Epithelial cell of proximal tubule (primary cell): ENCODE results near the gene UBTF. TPM values are rescaled to one million over a fixed set of nuclear protein-coding genes. Genes with fewer than 3 reads are reported as not detected.

ENCODE experiments used
- DNase-seq: peaks from one replicate; pipeline ENCODE4 v3.0.0-alpha.2; 2011; ENCODE audit warnings: low read depth
- H3K4me3 ChIP-seq: 2 replicates; pipeline ENCODE4 v1.5.1; 2011; ENCODE audit warnings: low read depth, mild to moderate bottlenecking, low read length
- total RNA-seq: library from RNA; depleted of rRNA; stranded (reverse); fragments of >200 nt; gene quantifications from 2 replicates; pipeline ENCODE4 v1.2.3, GENCODE V29; 2015
- TF ChIP-seq, protein P1 (sequence below): conservative IDR thresholded peaks from 2 replicates; pipeline ENCODE4 v1.5.1; 2012; ENCODE audit warnings: low read depth, mild to moderate bottlenecking, low read length

UBTF gene
- total RNA-seq, 1 donor from 2014 or later = 37.5 TPM

DNA sequence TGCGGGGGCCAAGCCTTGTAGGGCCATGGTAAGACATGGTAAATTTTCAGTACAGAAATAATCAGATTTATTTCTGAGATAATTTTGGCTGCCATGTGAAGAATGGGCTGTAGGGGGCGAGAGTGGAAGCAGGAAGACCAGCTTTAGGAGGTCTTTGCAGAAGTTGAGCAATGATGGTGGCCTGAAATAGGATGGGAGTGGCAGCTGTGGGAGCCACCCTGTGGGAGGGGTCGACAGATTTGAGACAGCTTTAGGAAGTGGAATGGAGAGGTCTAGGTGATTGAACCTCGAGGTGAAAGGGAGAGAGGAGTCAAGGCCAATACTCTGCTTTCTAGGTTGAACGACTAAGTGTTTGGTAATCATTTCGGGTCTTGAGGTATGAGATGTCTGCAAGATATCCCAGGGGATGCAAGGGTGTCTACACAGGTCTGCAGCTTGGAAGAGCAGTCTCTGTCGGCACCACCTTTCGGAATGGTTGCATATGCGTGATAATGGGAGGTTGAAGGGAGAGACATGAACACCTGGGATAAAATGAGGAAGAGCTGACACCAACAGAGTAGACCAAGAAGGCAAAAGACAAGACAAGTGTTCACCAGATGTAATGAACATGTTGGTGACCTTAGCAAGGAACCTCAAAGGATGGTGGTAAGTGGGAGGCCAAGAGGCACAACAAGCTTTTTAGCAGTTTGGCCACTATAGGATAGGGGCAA, 15.6 kb downstream of the UBTF start:
- TF ChIP-seq, protein P1, sequence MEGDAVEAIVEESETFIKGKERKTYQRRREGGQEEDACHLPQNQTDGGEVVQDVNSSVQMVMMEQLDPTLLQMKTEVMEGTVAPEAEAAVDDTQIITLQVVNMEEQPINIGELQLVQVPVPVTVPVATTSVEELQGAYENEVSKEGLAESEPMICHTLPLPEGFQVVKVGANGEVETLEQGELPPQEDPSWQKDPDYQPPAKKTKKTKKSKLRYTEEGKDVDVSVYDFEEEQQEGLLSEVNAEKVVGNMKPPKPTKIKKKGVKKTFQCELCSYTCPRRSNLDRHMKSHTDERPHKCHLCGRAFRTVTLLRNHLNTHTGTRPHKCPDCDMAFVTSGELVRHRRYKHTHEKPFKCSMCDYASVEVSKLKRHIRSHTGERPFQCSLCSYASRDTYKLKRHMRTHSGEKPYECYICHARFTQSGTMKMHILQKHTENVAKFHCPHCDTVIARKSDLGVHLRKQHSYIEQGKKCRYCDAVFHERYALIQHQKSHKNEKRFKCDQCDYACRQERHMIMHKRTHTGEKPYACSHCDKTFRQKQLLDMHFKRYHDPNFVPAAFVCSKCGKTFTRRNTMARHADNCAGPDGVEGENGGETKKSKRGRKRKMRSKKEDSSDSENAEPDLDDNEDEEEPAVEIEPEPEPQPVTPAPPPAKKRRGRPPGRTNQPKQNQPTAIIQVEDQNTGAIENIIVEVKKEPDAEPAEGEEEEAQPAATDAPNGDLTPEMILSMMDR = peak; percentile 79
- no peak overlapping the region for H3K4me3 ChIP-seq
- no peak for DNase-seq

DNA sequence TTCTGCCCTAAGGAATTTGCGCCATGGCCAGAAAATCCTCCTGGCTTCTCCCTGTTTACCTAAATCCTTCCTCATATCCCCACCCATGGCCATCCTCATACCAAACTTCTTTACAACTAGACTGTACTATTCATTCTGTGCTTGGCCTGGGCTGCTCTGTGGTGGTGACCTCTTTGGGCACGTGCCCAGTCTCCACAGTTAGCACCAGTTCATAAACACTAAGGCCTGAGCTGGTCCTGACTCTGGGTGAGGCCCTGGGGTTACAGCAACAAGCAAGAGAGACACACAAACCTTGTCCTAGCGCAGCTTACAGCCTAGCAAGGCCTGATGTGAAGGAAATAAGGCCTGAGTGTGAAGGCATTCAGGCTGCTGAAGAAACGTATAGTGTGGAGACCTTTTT, 16.7 kb downstream of the UBTF start:
- TF ChIP-seq, protein P1 = no peak
- no peak overlapping the region for H3K4me3 ChIP-seq
- DNase-seq = no peak

DNA sequence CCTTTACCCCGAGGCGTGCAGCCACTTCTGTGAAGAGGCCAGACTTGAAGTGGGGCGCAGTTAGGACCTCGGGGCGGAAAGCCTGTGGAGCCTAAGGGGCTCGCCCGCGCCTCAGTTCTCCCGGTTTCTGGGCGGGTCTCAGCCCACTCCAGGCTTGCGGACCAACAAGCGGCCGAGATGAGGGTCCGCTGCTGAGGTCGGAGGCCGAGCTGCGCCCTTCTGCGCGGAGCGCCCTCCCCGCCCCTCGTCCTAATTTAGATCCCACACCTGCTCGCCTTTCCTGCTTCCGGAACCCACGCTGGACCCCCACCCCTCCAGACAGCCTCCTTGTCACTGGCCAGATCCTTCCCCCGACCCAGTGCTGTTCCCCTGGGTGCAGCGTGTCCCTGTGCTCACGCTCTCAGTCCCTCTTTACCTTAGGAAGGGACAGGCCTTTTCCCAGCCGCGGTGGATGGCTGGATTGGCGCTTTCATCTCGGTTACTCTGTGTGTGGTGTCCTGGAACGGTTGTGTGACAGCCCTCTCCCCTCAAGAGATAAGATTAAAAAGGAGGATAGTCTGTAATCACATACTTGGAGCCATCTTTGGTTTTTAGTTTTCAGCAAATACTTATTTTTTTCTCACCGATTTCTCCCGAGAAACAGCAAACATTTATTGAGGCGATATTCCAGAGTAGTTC, 18.9 kb downstream of the UBTF start:
- H3K4me3 ChIP-seq = peak overlapping the region; percentile 74
- no peak for DNase-seq
- TF ChIP-seq, protein P1 = no peak

DNA sequence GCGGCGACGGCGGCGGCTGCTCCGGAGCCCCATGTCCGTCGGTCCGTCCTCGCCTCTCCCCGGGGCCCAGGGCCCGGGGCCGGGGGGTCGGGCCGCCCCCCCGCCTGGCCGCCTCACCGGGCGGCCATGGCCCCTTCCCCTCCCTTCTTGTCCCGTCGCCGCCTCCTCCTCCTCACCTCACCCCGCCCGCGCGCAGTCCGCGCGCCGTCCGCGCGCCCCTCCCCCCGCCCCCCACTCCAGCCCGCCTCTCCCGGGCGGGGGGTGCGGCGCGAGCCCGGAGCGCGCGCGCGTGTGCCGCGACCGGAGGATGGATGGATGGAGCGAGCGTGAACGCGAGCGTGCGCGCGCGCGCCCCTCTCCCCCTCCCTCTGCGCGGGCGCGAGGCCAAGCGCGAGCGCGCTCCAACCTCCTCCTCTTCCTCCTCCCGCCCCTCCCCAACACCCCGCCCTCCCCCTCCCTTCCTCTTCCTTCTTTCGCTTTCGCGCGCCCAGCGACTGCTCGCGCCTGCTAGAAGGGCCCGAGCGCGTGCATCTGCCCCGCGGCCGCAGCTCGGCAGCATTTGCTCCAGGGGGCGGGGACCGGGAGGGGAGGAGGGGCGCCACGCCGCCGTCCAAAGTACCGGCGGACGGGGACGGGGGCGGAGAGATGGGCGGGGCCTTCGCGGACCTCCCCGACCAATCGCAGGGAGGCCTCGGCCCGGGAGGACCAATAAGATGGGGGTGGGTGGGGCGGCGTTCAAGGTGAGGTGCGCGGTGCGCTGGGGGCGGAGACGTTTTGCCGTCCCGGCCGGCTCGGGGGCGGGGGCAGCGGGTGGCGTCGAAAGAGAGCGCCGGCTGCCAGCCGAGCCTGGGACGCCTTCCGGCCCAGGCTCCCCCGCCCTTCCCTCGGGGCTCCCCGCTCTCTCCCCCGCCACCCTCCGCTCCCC, 19.7 kb downstream of the UBTF start, which contains the start of gene ATXN7L3:
ATXN7L3 (minus strand) TSS at position 332 of the 925 bp plus-strand sequence. CDS start 1,814 bp downstream, outside the sequence.
- TF ChIP-seq, protein P1 = no peak
- peak within 1 kb of the TSS; percentile 74 for H3K4me3 ChIP-seq
- no peak for DNase-seq

DNA sequence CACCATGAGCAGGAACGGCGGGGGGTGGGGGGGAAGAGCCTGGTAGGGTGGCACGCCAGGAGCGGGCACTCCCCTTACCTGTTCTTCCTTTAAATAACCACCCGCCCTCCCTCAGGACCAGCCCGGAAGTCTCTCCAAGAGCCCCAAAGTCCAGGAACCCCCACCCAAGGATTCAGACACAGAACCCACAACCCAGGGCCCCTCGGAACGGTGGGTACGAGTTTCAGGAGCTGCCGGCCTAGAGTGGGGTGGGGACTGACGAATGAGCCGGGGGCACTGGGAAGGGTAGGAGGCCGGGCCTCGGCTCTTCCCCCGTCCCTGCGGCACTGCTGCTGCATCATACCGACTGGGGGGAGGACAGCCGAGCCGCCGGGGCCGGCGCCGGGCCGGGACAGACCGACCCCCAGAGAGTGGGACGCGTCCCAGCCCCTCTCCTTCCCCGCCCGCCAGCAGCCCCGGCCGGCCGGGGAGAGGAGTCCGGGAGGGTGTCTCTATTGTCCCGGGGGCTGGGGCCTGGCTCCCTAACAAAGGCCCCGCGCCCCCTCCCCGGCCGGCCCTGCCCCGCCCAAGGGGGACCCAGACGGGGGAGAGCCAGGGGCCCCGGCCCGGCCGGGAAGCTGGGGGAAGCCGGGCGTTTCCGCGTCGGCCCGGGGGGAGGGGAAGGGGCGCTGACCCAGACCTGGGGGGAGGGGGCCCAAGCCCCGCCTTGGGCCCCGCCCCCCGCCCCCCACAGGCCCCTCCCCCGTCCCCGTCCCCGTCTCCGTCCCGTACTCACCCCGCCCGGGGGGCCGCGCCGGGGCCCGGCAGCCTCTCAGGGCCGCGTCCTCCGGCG, 20.5 kb downstream of the UBTF start:
- H3K4me3 ChIP-seq = peak overlapping the region; percentile 66
- DNase-seq = no peak
- TF ChIP-seq, protein P1 = no peak
